Raji (cell line): Measurements from ENCODE around the gene KRTCAP3.

Experiments used
- POLR2A ChIP-seq: IDR thresholded peaks from 2 replicates; pipeline ENCODE4 v1.6.1; 2011; ENCODE audit warnings: low read depth, low read length, control low read depth; ENCODE audit not compliant: insufficient read depth

The KRTCAP3 gene, protein sequence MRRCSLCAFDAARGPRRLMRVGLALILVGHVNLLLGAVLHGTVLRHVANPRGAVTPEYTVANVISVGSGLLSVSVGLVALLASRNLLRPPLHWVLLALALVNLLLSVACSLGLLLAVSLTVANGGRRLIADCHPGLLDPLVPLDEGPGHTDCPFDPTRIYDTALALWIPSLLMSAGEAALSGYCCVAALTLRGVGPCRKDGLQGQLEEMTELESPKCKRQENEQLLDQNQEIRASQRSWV

DNA sequence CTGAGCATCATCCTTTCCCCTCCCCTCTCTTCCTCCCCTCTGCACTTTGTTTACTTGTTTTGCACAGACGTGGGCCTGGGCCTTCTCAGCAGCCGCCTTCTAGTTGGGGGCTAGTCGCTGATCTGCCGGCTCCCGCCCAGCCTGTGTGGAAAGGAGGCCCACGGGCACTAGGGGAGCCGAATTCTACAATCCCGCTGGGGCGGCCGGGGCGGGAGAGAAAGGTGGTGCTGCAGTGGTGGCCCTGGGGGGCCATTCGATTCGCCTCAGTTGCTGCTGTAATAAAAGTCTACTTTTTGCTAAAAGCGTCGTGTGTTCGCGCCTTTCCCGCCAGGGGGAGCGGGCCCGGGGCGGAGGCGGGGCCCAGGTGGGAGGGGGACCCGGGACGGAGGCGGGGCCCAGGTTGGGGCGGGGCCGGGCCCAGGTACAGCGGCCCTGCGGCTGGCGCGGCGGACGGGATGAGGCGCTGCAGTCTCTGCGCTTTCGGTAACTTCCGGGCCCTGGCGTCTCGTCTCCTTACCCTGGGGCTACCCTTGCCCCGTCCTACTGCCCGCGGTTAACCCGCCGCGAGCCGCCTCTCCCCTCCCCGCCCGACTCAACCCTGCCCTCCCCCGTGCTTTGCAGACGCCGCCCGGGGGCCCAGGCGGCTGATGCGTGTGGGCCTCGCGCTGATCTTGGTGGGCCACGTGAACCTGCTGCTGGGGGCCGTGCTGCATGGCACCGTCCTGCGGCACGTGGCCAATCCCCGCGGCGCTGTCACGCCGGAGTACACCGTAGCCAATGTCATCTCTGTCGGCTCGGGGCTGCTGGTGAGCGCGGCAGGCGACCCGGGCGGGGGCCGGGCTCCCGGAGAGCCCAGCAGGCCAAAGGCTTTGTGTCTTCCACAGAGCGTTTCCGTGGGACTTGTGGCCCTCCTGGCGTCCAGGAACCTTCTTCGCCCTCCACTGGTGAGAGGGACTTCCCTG, at the start of gene KRTCAP3:
Gene KRTCAP3, plus strand, starts transcription at position 424 of the 962 bp plus-strand sequence. Its CDS starts 32 bp downstream, at position 456.
- no peak for TF ChIP-seq POLR2A

DNA sequence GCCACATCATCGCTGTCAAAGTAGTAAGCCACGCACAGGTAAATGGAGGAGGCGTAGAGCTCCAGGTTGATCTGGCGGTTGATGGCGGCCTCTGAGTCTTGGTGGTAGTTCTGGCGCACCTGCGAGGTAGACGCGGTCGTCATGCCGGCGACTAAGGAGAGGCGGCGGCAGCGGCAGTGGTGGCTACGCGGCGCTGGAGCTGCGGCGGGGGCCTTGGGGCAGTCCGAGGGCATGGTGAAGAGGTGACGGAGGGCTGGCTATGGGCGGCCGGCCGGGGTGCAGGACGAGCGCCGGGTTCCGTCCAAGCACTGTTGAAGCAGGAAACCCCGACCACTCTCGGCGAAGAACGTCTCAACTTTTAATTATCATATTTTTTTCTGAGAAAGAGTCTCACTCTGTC, 49.0 kb upstream of the KRTCAP3 start:
- no peak for TF ChIP-seq POLR2A

DNA sequence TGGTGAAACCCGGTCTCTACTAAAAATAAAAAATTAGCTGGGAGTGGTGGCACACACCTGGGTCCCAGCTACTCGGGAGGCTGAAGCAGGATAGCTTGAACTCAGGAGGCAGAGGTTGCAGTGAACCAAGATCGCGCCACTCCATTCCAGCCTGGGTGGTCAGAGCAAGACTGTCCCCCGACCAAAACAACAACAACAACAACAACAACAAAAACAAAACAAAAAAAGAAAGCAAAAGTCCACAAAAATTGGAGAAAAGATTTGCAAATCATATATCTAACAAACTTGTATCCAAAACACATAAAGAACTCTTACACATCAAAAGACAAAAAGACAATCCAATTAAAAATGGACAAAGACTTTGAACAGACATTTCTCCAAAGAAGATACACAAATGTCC, 43.2 kb upstream of the KRTCAP3 start:
- no peak for TF ChIP-seq POLR2A

DNA sequence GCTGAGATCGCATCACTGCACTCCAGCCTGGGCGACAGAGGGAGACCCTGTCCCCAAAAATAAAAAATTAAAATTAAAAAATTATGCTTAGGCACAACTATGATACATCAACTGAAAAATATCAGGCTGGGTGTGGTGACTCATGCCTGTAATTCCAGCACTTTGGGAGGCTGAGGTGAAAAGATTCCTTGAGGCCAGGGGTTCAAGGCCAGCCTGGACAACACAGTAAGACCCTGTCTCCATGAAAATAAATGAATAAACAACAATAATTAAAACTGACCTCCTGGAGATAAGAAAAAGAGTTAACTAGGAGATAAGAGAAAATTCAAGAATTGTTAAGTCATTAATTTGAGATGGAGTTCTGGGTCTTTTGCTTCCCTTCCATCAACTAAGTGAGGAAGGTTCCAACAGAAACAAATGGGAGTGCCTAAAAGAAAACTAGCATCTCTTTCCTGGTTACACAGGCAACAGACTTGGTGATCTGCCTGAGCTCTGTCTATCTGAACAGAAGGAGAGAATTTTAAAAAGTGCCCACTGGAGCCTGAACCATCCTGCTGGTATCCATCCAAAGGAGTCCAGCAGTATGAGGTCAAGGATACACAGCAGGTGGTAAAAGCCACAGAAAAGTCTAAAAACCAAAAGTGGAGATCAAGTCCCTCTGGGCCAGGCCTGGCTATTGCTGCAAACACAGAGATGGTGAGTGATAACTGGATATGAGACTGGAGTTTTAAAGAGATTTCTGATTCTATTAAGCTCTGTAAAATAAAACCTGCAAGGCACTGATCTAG, 41.6 kb upstream of the KRTCAP3 start:
- no peak for TF ChIP-seq POLR2A

DNA sequence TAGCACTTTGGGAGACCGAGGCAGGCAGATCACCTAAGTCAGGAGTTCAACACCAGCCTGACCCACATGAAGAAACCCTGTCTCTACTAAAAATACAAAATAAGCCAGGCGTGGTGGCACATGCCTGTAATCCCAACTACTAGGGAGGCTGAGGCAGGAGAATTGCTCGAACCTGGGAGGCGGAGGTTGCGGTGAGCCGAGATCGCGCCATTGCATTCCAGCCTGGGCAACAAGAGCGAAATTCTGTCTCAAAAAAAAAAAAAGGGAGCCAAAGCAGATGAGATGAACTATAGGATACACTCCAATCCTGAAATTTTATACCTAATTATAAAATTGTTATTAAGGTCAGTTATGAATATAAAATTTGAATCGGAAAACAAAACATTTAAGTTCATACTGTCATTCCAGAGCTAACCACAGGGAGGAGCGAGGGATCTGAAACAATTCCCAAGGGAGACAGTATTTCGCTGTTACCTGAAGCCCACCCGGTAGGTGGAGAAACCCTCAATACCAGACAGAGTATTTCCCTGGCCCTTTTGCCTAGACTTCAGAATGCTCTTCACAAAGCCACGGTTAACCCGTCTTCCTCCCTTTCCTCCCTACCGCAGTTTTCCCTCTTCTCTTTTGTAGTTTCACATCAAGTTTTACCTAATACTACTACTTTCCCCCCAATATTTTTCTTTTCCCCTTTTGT, 34.2 kb upstream of the KRTCAP3 start:
- no peak for TF ChIP-seq POLR2A

DNA sequence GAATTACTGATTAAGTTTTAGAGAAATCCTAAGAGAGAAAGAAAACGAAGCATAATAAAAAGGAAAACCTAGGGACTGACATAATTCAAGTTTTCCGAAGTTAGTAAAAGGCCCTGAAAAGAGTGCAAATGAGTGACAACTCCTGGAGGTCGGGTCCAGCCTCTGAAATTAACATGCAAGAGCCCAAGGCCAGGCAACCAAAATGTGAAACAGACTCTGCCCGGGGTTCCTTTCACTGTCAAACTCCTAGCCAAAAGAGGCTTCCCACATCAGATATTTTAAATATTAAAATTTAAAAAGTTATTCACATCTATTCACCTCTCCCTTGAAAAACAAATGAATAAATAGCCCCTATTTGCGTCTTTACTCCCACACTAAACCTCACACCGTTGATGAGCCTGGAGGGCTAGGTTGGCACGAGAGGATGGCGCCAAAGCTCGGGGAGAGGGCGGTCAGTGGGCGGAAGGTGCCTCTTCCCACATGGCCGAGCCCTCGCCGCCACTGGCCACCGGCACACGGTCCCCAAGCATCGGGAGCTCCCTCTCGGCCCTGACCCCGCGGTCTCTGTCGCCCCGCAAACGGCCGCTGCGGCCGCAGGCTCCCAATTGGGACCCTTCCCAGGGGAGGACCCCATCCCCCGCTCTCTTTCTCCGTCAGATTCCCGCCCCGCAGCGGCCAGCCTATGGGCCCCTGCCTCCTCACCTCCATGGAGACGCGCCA, 33.4 kb upstream of the KRTCAP3 start:
- TF ChIP-seq POLR2A, result no peak

DNA sequence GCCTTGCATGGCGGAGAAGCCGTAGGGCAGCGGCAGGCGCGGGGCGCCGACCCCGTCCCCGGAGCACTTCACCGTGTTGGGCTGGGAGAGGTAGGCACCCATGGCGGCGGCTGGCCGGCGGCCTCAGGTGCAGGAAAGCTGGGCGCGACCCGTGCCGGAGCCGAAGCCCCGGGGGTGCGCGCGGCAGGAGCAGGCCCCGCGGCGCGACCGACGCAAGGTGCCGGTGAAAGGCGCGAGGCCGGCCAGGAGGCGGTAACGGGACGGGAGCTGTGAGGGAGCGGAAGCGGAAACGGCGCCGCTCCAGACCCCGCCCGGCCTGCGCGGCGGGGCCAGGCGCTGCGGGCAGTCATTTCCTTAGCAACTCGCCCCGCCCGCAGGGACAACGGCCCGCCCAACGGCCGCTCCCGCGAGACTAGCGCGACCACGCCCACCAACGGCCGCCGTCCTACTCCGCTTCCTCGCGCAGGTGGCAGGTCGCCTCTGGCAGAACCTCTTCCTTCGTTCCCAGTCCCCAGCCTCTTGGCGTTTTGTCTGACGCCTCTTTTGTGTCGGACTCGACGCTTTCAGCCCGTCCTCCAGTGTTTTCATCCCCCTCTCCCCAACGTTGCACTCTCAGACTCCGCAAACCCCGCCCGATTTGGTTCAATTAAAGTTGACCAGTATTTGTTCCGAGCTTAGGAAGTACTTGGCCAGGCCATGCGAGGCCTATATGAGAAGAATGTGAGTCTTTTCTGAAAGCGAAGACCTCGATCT, 32.7 kb upstream of the KRTCAP3 start, which contains the start of gene PPM1G:
Gene PPM1G, minus strand, starts transcription at position 271 of the 753 bp plus-strand sequence. Its CDS starts 169 bp downstream, at position 102.
- peak; percentile 99 for TF ChIP-seq POLR2A

DNA sequence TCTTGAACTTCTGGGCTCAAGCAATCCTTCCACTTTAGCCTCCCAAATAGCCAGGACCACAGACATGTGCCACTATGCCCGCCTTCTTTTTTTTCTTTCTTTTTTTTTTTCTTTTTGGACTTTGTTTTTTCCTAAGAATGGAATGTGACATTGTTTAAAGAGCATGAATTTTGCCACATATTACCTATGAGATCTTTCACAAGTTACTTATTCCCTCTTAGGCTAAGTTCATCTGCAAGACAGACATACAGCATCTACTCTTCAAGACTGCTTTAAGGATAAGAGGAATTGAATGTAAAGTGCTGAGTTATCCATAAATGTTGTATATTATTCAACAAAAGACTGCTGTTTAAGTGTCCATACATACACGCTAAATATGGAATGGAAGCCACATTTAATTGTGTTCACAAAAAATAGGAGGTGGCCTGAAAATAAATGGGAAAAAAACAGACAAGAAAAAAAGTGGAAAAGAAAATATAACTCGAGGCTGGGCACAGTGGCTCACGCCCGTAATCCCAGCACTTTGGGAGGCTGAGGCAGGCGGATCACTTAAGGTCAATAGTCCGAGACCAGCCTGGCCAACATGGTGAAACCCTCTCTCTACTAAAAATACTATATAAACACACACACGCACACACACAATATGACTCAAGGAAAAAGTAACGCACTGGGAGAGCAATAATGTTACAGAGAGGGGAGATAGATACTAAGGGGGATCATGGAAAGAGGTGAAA, 29.6 kb upstream of the KRTCAP3 start:
- TF ChIP-seq POLR2A, result no peak

DNA sequence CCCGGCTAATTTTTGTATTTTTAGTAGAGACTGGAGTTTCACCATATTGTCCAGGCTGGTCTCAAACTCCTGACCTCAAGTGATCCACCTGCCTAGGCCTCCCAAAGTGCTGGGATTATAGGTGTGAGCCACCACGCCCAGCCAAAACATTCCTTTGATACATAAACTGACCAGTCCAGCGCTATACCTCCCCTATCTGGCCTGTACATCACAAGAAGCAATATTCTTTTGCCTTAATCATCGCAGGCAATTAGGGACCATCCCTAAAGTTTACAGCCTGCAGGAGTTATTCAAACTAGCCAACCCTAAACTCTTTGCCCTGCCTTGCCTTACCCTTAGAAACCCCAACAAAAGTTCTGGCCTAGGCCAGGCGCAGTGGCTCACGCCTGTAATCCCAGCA, 26.0 kb upstream of the KRTCAP3 start:
- TF ChIP-seq POLR2A, result no peak

DNA sequence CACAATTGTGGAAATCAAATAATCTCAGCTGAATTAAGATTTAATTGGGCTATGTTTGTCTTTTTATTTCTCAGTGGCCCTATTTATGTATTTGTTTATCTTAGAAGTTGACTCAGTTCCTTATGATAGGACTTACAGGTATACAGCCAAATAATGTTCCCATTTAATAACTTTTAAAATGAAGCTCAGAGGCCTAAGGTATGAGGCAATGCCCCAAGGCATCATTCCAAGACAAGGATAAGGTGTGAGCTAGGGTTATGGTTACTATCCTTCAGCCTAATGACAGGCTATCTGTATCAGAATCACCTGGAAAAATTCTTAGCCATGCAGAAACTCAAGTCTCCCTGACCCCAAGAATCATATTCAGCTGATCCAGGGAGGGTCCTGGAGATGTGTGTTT, 21.2 kb upstream of the KRTCAP3 start:
- TF ChIP-seq POLR2A, result no peak

DNA sequence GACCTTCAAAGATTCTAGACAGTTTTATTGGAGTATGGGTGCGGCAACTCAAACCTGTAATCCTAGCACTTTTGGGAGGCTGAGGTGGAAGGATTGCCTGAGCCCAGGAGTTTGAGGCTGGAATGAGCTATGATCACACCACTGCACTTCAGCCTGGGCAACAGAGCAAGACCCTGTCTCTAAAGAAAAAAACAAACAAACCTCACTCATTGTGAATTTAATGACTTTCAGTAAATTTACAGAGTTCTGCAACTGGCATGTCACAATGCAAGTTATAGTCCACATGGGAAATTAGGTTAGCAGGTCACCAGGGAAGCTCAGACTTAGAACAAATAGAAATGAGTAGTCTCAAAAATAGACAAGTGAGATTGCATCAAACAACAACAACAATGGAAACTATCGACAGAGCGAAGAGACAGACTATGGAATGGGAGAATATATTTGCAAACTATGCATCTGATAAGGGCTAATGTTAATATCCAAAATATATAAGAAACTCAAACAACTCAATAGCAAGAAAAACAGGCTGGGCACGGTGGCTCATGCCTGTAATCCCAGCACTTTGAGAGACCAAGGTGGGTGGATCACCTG, 20.4 kb upstream of the KRTCAP3 start:
- TF ChIP-seq POLR2A, result no peak

DNA sequence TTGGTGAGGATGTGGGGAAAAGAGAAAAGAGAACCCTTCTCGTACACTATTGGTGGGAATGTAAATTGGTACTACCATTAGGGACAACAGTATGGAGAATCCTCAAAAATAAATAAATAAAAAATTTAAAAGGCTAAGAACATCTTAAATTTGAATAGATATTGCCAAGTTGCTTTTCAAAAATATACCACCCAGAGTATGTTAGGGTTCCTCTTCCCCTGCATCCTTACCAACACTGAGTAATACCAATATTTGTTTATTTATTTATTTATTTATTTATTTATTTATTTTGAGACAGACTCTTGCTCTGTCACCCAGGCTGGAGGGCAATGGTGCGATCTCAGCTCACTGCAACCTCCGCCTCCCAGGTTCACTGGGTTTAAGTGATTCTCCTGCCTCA, 19.2 kb upstream of the KRTCAP3 start:
- TF ChIP-seq POLR2A, result no peak
